HepG2 (cell line): ENCODE results near the gene ADAMTS8. TPM values are rescaled to one million over a fixed set of nuclear protein-coding genes. Genes with fewer than 3 reads are reported as not detected.
A peak's percentile ranks its signal among the peaks of the same experiment; 100 is the strongest.

Experiments used
- ATAC-seq: fragments of 200-7000 bp; cut with Tn5 transposase; 3 replicates; pipeline ENCODE4 v1.9.1; 2020; ENCODE audit warnings: mild to moderate bottlenecking, moderate library complexity
- BruUV-seq: library from RNA; stranded (reverse); fragments of 400-500 nt; replicated peaks from 2 replicates; lab custom pipeline; 2021; lab: Mats Ljungman, UMichigan
- CTCF ChIA-PET: fragments of 300-600 bp; formaldehyde crosslinking; extraction: SDS; loops from one replicate; lab custom pipeline; 2021; ENCODE audit warnings: low total read pairs, inconsistent platforms, low intra/inter-chr PET ratio; lab: Yijun Ruan, JAX
- POLR2A ChIA-PET: fragments of 350-600 bp; sonication (Branson Sonifier 250); formaldehyde crosslinking; loops from one replicate; lab custom pipeline; 2020; ENCODE audit warnings: antibody characterized with exemption, inconsistent platforms; lab: Yijun Ruan, JAX
- DNase-seq: peaks from one replicate; pipeline ENCODE4 v3.0.0-alpha.2; 2015; ENCODE audit warnings: low spot score
- FAIRE-seq: peaks from 3 replicates; lab custom pipeline; 2011; peaks lifted over from hg19 to GRCh38; lab: Jason Lieb, UNC
- H2AFZ ChIP-seq: one replicate; pipeline ENCODE4 v1.6.1; 2011; ENCODE audit warnings: low read length, inconsistent platforms
- H3K27ac ChIP-seq: fragments of 300-600 bp; 3 replicates; pipeline ENCODE4 v1.8.0; 2011; ENCODE audit warnings: mixed run types, mild to moderate bottlenecking, mixed read lengths, low read length, inconsistent platforms; ENCODE audit not compliant: insufficient read depth; ENCODE audit errors: extremely low read length
- H3K27me3 ChIP-seq, 2 experiments: fragments of 200-600 bp in 1 of 2; 2 replicates in 1 of 2; 3 replicates in 1 of 2; pipeline versions ENCODE4 v1.6.0 to v1.8.0; 2011; ENCODE audit warnings: low read length in 2 of 2, mild to moderate bottlenecking in 2 of 2, moderate library complexity in 2 of 2, inconsistent platforms in 1 of 2; ENCODE audit not compliant: insufficient read depth in 2 of 2, control insufficient read depth in 1 of 2
- H3K36me3 ChIP-seq, 2 experiments: fragments of 200-600 bp in 1 of 2; replicated peaks in 1 of 2; 2 replicates in 1 of 2; 3 replicates in 1 of 2; pipeline versions ENCODE4 v1.5.1 to v1.8.0; 2011; ENCODE audit warnings: low read length in 2 of 2, inconsistent platforms in 1 of 2; ENCODE audit not compliant: insufficient read depth in 2 of 2, control insufficient read depth in 1 of 2
- H3K4me1 ChIP-seq: 2 replicates; pipeline ENCODE4 v1.5.1; 2012; ENCODE audit warnings: low read length, inconsistent platforms; ENCODE audit not compliant: insufficient read depth
- H3K4me2 ChIP-seq: 2 replicates; pipeline ENCODE4 v1.6.0; 2011; ENCODE audit warnings: low read depth, low read length, inconsistent platforms
- H3K4me3 ChIP-seq, 3 experiments: fragments of 200-600 bp in 1 of 3; sonication (generic), shearing (Covaris generic) in 1 of 3; replicated peaks in 1 of 3; 2 replicates each; pipeline ENCODE4 v1.5.1; 2011 to 2016; ENCODE audit warnings: low read length in 3 of 3, inconsistent platforms in 2 of 3, low read depth in 2 of 3, mild to moderate bottlenecking in 2 of 3, control low read depth in 1 of 3, mixed read lengths in 1 of 3; ENCODE audit not compliant: insufficient read depth in 1 of 3
- H3K79me2 ChIP-seq: one replicate; pipeline ENCODE4 v1.6.1; 2011; ENCODE audit warnings: low read length, inconsistent platforms; ENCODE audit not compliant: insufficient read depth
- H3K9ac ChIP-seq: 2 replicates; pipeline ENCODE4 v1.6.0; 2011; ENCODE audit warnings: mild to moderate bottlenecking, low read depth, low read length, inconsistent platforms; ENCODE audit not compliant: insufficient read depth
- H3K9me3 ChIP-seq: 2 replicates; pipeline ENCODE4 v1.5.1; 2012; ENCODE audit warnings: mild to moderate bottlenecking, low read length
- H4K20me1 ChIP-seq: 2 replicates; pipeline ENCODE4 v1.6.0; 2011; ENCODE audit warnings: inconsistent platforms, mild to moderate bottlenecking, low read length, moderate library complexity; ENCODE audit not compliant: insufficient read depth
- ARHGAP35 ChIP-seq: sonication (generic); formaldehyde crosslinking; IDR thresholded peaks from 2 replicates; pipeline ENCODE4 v1.9.0; 2022; ENCODE audit warnings: mild to moderate bottlenecking, inconsistent platforms, moderate library complexity, missing genetic modification reagents, borderline replicate concordance
- ESRRA ChIP-seq: sonication (generic); formaldehyde crosslinking; IDR thresholded peaks from 2 replicates; pipeline ENCODE4 v1.5.1; 2020; ENCODE audit warnings: mild to moderate bottlenecking, low read depth, missing genetic modification reagents
- HIVEP1 ChIP-seq: sonication (generic); formaldehyde crosslinking; IDR thresholded peaks from 2 replicates; pipeline ENCODE4 v1.4.0; 2020; ENCODE audit warnings: mild to moderate bottlenecking, missing genetic modification reagents
- KDM6A ChIP-seq: IDR thresholded peaks from 2 replicates; pipeline ENCODE4 v1.6.1; 2016; ENCODE audit warnings: low read depth
- MXD4 ChIP-seq: IDR thresholded peaks from 2 replicates; pipeline ENCODE4 v1.6.1; 2016; ENCODE audit warnings: mild to moderate bottlenecking, missing biosample characterization, missing genetic modification reagents
- PAWR ChIP-seq: sonication (generic); formaldehyde crosslinking; IDR thresholded peaks from 2 replicates; pipeline ENCODE4 v1.4.0; 2020; ENCODE audit warnings: missing genetic modification reagents, mild to moderate bottlenecking, borderline replicate concordance
- SNAPC2 ChIP-seq: sonication (generic); formaldehyde crosslinking; IDR thresholded peaks from 2 replicates; pipeline ENCODE4 v1.8.1; 2022; ENCODE audit warnings: mild to moderate bottlenecking, missing genetic modification reagents
- TARDBP ChIP-seq: sonication (generic); formaldehyde crosslinking; IDR thresholded peaks from 2 replicates; pipeline ENCODE4 v1.8.0; 2022; ENCODE audit warnings: mild to moderate bottlenecking, missing genetic modification reagents
- TGIF2 ChIP-seq: IDR thresholded peaks from 2 replicates; pipeline ENCODE4 v1.6.1; 2016; ENCODE audit warnings: control low read depth, missing compliant biosample characterization
- ZNF224 ChIP-seq: sonication (generic); formaldehyde crosslinking; IDR thresholded peaks from 2 replicates; pipeline ENCODE4 v1.5.0; 2020; ENCODE audit warnings: mild to moderate bottlenecking, missing genetic modification reagents
- ZNF777 ChIP-seq: sonication (generic); formaldehyde crosslinking; IDR thresholded peaks from 2 replicates; pipeline ENCODE4 v1.4.0; 2020; ENCODE audit warnings: missing genetic modification reagents
- WGBS: methylation state at CpG from one replicate; pipeline ENCODE4 v1.1.6; 2017; ENCODE audit warnings: low lambda C conversion rate; 5-methylcytosine and 5-hydroxymethylcytosine counted together
- in situ Hi-C: cut with HindIII; loops from 2 replicates; pipeline ENCODE4 v1.10.0; 2017; ENCODE audit warnings: low pct_unique_long_range_greater_than_20kb; ENCODE audit not compliant: extremely low pct_ligation_motif_present
- intact Hi-C: fragments of 100-400 bp; cut with micrococcal nuclease; formaldehyde crosslinking; loops from one replicate; pipeline ENCODE4 v1.10.0; 2022; ENCODE audit not compliant: unreplicated experiment
- polyA plus RNA-seq, 8 experiments: library from polyadenylated mRNA; depleted of rRNA in 3 of 8; stranded (reverse) in 7 of 8; unstranded in 1 of 8; fragments of >200 nt; fragmentation: Illumina TruSeq in 4 of 8; extraction: Trizol in 4 of 8; gene quantifications; 2 replicates each; pipeline versions ENCODE4 v1.2.1 to v1.2.3, GENCODE V29; 2011 to 2016; ENCODE audit warnings: low read depth in 4 of 8, missing spikeins in 1 of 8, mixed read lengths in 1 of 8; ENCODE audit not compliant: insufficient read depth in 1 of 8
- total RNA-seq, 5 experiments: library from RNA; depleted of rRNA; stranded (reverse); fragments of >200 nt; fragmentation: Illumina TruSeq; extraction: Trizol; gene quantifications; 2 replicates each; pipeline ENCODE4 v1.2.3, GENCODE V29; 2016; ENCODE audit warnings: low read depth in 1 of 5
- TF ChIP-seq, protein P1 (sequence below): sonication (generic); formaldehyde crosslinking; IDR thresholded peaks from 2 replicates; pipeline ENCODE4 v1.4.0; 2020; ENCODE audit warnings: missing genetic modification reagents; ENCODE audit errors: not compliant biosample characterization
- TF ChIP-seq, protein P2 (sequence below): sonication (generic); formaldehyde crosslinking; IDR thresholded peaks from 2 replicates; pipeline ENCODE4 v1.4.0; 2020; ENCODE audit warnings: missing genetic modification reagents
- TF ChIP-seq, protein P3 (sequence below): IDR thresholded peaks from 2 replicates; pipeline ENCODE4 v1.6.1; 2012; ENCODE audit warnings: inconsistent platforms
- TF ChIP-seq, protein P4 (sequence below): sonication (generic); formaldehyde crosslinking; IDR thresholded peaks from 2 replicates; pipeline ENCODE4 v1.5.1; 2020; ENCODE audit warnings: mild to moderate bottlenecking, missing genetic modification reagents, borderline replicate concordance

ADAMTS8 gene
- total and polyA plus RNA-seq, 2 of the 13 experiments (the other 11 are each of a cell fraction or from before 2014, with no cell fraction given): not detected

DNA sequence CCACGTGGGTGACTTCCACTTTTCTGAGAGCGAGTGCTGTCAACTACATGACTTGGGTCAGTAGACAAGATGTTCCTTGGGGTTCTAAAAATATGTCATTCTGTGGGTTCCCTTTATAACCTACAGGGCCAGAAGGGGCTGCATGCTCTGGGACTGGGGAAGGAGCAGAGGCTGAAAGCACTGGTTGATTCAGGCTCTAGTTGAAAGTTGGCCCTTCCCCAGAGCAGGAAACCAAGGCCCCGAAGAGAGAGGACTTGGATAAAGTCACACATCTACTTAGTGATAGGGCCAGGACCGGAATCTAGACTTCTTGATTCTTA, 30.0 kb upstream of the ADAMTS8 start (continued):
- TF ChIP-seq, protein P1, sequence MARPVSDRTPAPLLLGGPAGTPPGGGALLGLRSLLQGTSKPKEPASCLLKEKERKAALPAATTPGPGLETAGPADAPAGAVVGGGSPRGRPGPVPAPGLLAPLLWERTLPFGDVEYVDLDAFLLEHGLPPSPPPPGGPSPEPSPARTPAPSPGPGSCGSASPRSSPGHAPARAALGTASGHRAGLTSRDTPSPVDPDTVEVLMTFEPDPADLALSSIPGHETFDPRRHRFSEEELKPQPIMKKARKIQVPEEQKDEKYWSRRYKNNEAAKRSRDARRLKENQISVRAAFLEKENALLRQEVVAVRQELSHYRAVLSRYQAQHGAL: no peak
- TF ChIP-seq SNAPC2 (CRISPR knock-in tag) (no peak), PAWR (CRISPR knock-in tag) (no peak), ZNF224 (no peak), ESRRA (CRISPR knock-in tag) (no peak)
- TF ChIP-seq, protein P2, sequence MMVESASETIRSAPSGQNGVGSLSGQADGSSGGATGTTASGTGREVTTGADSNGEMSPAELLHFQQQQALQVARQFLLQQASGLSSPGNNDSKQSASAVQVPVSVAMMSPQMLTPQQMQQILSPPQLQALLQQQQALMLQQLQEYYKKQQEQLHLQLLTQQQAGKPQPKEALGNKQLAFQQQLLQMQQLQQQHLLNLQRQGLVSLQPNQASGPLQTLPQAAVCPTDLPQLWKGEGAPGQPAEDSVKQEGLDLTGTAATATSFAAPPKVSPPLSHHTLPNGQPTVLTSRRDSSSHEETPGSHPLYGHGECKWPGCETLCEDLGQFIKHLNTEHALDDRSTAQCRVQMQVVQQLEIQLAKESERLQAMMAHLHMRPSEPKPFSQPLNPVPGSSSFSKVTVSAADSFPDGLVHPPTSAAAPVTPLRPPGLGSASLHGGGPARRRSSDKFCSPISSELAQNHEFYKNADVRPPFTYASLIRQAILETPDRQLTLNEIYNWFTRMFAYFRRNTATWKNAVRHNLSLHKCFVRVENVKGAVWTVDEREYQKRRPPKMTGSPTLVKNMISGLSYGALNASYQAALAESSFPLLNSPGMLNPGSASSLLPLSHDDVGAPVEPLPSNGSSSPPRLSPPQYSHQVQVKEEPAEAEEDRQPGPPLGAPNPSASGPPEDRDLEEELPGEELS: no peak
- TF ChIP-seq, protein P3, sequence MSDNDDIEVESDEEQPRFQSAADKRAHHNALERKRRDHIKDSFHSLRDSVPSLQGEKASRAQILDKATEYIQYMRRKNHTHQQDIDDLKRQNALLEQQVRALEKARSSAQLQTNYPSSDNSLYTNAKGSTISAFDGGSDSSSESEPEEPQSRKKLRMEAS: no peak
- TF ChIP-seq, all 625 proteins: peak for 0

DNA sequence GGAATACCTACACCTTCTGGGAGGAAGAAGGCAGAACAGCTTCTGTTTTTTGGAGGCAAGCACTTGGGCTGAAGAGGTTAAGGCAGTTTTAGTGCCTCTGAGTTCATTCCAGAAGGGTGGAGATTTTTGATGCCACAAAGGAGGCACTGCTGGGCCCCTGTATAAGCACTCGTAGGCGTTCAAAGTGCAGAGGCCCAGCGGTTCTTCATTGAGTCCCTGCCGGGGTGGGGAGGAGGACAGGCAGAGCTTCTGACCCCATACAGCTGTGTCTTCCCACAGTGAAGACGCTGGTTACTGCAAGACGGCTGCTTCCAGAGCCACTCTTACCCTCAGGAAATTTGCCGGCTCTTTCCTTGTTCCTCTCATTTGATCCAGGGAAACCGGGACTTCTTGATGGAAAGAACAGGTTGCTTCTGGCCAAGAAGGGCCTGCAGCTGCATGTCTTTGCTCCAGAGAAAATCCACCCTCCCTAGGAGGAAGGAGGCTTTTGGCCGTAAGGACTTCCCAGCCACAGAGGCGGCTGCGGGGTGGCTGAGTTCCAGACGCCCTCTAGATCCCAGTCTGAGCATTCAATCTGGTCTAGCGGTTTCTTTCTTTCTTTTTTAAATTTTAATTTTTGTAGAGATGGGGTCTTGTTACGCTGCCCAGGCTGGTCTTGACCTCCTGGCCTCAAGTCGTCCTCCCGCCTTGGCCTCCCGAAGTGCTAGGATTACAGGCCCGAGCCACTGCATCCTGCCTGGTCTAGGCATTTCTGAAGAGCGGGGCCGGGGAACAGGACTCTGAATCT, 29.4 kb upstream of the ADAMTS8 start:
- no peak overlapping the region for H3K4me2 ChIP-seq
- H2AFZ ChIP-seq: no peak overlapping the region
- 52% methylated on average over 14 of the region's 20 CpGs for WGBS
- peaks cover 5 to 50% of the 10 kb centered on the region in 2 experiments; a peak in 4 of 5 replicates for H3K27me3 ChIP-seq
- ChIA-PET CTCF (no interaction called here), POLR2A (no interaction called here)
- no peaks in the 10 kb centered on the region for H4K20me1 ChIP-seq
- in situ Hi-C loops: no loop called here
- no TSS peak for BruUV-seq
- no peaks in the 10 kb centered on the region for H3K36me3 ChIP-seq
- ATAC-seq: peak; percentile 44; the same call in 2 of the 3 replicates
- no peak overlapping the region for H3K9ac ChIP-seq
- no peak overlapping the region for H3K27ac ChIP-seq
- intact Hi-C loops: no loop called here
- TF ChIP-seq MXD4 (CRISPR knock-in tag) (no peak), ARHGAP35 (CRISPR knock-in tag) (no peak), KDM6A (no peak), TARDBP (CRISPR knock-in tag) (no peak), TGIF2 (CRISPR knock-in tag) (no peak), ZNF777 (CRISPR knock-in tag) (no peak), HIVEP1 (CRISPR knock-in tag) (no peak)
- TF ChIP-seq, protein P4, sequence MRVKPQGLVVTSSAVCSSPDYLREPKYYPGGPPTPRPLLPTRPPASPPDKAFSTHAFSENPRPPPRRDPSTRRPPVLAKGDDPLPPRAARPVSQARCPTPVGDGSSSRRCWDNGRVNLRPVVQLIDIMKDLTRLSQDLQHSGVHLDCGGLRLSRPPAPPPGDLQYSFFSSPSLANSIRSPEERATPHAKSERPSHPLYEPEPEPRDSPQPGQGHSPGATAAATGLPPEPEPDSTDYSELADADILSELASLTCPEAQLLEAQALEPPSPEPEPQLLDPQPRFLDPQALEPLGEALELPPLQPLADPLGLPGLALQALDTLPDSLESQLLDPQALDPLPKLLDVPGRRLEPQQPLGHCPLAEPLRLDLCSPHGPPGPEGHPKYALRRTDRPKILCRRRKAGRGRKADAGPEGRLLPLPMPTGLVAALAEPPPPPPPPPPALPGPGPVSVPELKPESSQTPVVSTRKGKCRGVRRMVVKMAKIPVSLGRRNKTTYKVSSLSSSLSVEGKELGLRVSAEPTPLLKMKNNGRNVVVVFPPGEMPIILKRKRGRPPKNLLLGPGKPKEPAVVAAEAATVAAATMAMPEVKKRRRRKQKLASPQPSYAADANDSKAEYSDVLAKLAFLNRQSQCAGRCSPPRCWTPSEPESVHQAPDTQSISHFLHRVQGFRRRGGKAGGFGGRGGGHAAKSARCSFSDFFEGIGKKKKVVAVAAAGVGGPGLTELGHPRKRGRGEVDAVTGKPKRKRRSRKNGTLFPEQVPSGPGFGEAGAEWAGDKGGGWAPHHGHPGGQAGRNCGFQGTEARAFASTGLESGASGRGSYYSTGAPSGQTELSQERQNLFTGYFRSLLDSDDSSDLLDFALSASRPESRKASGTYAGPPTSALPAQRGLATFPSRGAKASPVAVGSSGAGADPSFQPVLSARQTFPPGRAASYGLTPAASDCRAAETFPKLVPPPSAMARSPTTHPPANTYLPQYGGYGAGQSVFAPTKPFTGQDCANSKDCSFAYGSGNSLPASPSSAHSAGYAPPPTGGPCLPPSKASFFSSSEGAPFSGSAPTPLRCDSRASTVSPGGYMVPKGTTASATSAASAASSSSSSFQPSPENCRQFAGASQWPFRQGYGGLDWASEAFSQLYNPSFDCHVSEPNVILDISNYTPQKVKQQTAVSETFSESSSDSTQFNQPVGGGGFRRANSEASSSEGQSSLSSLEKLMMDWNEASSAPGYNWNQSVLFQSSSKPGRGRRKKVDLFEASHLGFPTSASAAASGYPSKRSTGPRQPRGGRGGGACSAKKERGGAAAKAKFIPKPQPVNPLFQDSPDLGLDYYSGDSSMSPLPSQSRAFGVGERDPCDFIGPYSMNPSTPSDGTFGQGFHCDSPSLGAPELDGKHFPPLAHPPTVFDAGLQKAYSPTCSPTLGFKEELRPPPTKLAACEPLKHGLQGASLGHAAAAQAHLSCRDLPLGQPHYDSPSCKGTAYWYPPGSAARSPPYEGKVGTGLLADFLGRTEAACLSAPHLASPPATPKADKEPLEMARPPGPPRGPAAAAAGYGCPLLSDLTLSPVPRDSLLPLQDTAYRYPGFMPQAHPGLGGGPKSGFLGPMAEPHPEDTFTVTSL (CRISPR knock-in tag): no peak
- H3K79me2 ChIP-seq: no peaks in the 10 kb centered on the region
- peaks cover 7% of the 10 kb centered on the region; the same call in 1 of the 2 replicates for H3K4me1 ChIP-seq
- H3K9me3 ChIP-seq: no peaks in the 10 kb centered on the region
- H3K4me3 ChIP-seq: no peak overlapping the region
- no peak for FAIRE-seq
- DNase-seq: no peak
